ENCODE measurements around the gene CD209. TPM values are rescaled to one million over a fixed set of nuclear protein-coding genes. Genes with fewer than 3 reads are reported as not detected.

CD209 gene
- total RNA-seq, 1 donor from 2014 or later: not detected

DNA sequence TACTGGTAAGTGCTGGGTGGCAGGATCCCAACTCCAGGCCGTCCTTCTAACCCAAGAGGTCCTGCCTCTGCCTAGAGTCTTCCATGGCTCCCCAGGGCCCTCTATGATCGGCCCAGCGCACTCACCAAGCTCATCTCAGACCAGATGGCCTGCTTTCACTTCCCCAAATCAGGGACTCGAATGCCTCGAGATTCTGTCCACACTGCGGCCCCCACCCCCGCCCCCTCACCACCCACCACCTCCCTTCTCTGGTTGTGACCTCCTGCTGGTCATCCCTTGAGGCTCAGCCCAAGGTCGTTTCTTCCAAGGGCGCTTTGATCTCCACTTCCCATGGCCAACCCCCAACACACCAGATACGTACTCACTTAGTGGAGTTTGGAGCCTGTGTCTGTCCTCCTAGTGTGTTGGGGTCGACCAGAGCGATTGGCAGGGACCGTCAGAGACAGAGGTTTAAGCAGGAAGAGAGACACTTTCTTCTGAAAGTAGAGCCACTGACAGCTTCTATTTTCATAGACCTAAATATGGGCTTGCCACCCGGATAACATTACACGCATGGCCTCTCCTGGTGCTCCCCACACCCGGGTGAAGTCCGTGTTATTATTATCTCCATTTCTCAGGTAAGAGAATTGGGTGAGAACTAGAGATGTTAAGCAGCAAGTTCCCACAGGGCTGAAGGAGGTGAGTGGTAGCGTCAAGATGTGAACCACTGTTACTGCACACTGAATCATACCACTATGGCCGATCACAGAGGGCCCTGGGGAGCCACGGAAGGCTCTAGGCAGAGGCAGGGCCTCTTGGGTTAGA lies 45.5 kb downstream of the CD209 start, which contains the start of gene FCER2:
TSS of gene FCER2 (minus strand) at position 478 of the 804 bp plus-strand sequence. CDS start 2,371 bp downstream, outside the sequence.
- no peaks in the 10 kb centered on the region for H3K9me3 Mint-ChIP-seq (ENCODE audit: low read depth)
- H3K4me3 Mint-ChIP-seq (ENCODE audit: unreplicated experiment): no peak within 1 kb of the TSS
- DNase-seq (ENCODE audit: low spot score): no peak
- no peak within 1 kb of the TSS for H3K27ac Mint-ChIP-seq (ENCODE audit: unreplicated experiment)
- TF ChIP-seq, protein P1, sequence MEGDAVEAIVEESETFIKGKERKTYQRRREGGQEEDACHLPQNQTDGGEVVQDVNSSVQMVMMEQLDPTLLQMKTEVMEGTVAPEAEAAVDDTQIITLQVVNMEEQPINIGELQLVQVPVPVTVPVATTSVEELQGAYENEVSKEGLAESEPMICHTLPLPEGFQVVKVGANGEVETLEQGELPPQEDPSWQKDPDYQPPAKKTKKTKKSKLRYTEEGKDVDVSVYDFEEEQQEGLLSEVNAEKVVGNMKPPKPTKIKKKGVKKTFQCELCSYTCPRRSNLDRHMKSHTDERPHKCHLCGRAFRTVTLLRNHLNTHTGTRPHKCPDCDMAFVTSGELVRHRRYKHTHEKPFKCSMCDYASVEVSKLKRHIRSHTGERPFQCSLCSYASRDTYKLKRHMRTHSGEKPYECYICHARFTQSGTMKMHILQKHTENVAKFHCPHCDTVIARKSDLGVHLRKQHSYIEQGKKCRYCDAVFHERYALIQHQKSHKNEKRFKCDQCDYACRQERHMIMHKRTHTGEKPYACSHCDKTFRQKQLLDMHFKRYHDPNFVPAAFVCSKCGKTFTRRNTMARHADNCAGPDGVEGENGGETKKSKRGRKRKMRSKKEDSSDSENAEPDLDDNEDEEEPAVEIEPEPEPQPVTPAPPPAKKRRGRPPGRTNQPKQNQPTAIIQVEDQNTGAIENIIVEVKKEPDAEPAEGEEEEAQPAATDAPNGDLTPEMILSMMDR (IDR thresholded peaks at IDR 0.05): no peak
- H3K36me3 Mint-ChIP-seq (ENCODE audit: low read depth): no peaks in the 10 kb centered on the region
- no peaks in the 10 kb centered on the region for H3K4me1 Mint-ChIP-seq (ENCODE audit: low read depth)
- H3K27me3 Mint-ChIP-seq (ENCODE audit: low read depth): peaks cover 32% of the 10 kb centered on the region

DNA sequence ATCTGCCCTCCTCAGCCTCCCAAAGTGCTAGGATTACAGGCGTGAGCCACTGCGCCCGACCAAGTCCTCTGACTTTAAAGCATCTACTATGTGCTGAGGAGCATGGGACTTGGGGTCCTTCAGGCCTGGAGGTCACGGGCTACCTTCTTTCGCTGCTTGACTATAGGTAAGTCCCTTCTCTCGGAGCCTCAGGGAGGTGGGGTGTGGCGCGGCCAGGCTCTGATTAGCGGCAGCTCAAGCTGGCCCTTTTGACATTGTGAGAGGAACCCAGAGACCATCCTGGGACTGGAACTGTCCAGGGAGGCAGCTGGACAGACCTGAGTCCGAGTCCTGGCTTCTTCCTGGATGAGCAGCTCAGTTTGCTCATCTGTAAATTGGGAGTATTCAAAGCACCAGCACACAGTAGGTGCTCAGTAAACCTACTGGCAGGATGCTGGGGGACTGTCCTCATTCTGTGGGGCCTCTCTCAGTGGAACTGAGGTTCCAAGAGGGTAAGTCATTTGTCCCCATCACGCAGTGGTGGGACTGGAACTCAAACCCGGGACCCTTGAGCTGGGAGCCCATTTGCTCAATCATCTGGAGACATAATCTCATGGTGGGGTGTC lies 46.2 kb downstream of the CD209 start:
- H3K9me3 Mint-ChIP-seq (ENCODE audit: low read depth): no peaks in the 10 kb centered on the region
- H3K27me3 Mint-ChIP-seq (ENCODE audit: low read depth): peaks cover 30% of the 10 kb centered on the region
- TF ChIP-seq, protein P1 (IDR thresholded peaks at IDR 0.05): no peak
- H3K36me3 Mint-ChIP-seq (ENCODE audit: low read depth): no peaks in the 10 kb centered on the region
- no peak overlapping the region for H3K27ac Mint-ChIP-seq (ENCODE audit: unreplicated experiment)
- H3K4me1 Mint-ChIP-seq (ENCODE audit: low read depth): no peaks in the 10 kb centered on the region
- DNase-seq (ENCODE audit: low spot score): no peak
- H3K4me3 Mint-ChIP-seq (ENCODE audit: unreplicated experiment): no peak overlapping the region

DNA sequence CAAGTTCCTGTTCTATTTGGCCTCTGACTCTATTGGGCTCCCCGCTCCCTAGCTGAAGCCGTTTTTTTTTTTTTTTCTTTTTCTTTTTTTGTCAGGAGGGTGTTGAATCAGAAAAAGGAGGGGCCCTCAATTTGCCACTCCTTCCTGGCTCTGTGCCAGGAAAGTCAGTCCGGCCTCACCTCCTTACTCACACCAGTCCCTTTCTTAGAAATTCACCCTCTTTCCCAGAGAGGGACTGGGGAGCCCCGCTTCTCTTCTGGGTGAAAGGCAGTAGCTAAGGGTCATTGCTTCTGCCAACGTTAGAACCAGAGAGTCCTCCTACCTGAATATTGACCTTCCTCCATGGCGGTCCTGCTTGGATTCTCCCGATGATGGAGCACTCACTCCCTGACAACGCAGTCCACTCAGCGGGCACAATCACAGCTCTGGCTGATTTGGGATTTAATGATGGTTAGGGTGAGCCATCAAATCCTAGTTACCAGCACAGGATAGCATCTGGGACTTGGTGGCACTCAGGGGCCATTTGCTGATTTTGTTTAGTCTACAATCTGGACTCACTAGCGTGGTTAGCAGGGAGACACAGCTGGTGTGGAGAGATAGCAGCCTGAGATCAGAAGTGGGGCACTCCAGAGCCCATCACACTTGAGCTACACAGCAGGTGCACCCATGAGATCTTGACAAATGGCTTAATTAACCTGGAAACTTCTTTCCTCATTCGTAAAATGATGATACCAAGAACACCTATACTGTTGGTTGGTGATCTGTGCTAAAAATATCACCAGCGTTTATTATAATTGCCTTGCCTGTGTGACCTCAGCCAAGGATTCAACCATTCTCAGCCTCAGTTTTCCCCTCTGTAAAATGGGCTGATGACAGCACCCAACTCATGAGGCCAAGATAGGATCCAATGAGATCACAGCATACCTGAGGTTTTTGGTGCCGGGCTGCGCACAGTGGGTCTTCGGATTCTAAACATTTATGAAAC lies 47.6 kb downstream of the CD209 start:
- Mint-ChIP-seq H3K27ac (ENCODE audit: unreplicated experiment) (no peak overlapping the region), H3K4me3 (ENCODE audit: unreplicated experiment) (no peak overlapping the region), H3K27me3 (ENCODE audit: low read depth) (peaks cover 27% of the 10 kb centered on the region), H3K4me1 (ENCODE audit: low read depth) (no peaks in the 10 kb centered on the region), H3K36me3 (ENCODE audit: low read depth) (no peaks in the 10 kb centered on the region), H3K9me3 (ENCODE audit: low read depth) (no peaks in the 10 kb centered on the region)
- TF ChIP-seq, protein P1 (IDR thresholded peaks at IDR 0.05): no peak
- DNase-seq (ENCODE audit: low spot score): no peak

DNA sequence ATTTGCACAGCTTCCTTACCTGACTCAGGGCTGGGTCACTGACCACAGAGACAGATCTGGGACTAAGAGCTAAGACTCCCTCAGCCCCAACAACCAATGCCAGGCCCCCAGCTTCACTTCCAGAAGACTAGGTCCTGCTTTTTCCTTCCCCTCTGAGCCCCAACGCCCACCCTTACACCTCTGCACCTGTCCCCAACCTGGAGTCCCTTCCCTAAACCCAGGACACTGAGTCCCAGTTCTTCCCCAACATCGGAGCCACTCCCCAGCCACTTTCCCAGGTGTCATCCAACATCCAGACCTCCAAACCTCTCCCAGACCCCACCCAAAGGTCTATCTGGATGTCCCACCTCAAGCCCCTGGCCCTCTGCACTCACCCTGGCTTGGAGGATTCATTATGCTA lies 48.3 kb downstream of the CD209 start:
- DNase-seq (ENCODE audit: low spot score): no peak
- peaks cover 27% of the 10 kb centered on the region for H3K27me3 Mint-ChIP-seq (ENCODE audit: low read depth)
- no peaks in the 10 kb centered on the region for H3K9me3 Mint-ChIP-seq (ENCODE audit: low read depth)
- TF ChIP-seq, protein P1 (IDR thresholded peaks at IDR 0.05): no peak
- no peaks in the 10 kb centered on the region for H3K4me1 Mint-ChIP-seq (ENCODE audit: low read depth)
- no peak overlapping the region for H3K27ac Mint-ChIP-seq (ENCODE audit: unreplicated experiment)
- H3K36me3 Mint-ChIP-seq (ENCODE audit: low read depth): no peaks in the 10 kb centered on the region
- H3K4me3 Mint-ChIP-seq (ENCODE audit: unreplicated experiment): no peak overlapping the region

DNA sequence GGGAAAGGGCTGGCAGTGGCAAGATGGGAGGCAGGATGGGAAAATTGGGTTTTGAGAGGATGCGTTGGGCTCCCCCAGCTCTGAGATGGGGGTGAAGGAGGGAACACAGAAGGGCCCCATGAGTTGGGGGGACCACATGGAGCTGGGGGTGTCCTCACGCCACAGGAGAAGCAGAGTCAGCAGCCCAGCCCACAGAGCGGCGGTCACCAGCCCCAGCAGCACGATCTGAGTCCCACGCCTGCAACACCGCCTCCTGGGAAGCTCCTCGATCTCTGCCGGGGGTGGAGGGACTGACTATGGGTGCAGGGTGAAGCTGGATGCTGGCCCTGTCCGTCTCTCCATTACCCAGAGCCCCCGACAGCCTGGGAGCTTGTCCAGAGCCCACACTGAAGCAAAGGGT lies 48.8 kb downstream of the CD209 start:
- Mint-ChIP-seq H3K4me3 (ENCODE audit: unreplicated experiment) (no peak overlapping the region), H3K27me3 (ENCODE audit: low read depth) (peaks cover 27% of the 10 kb centered on the region), H3K27ac (ENCODE audit: unreplicated experiment) (no peak overlapping the region), H3K4me1 (ENCODE audit: low read depth) (no peaks in the 10 kb centered on the region), H3K36me3 (ENCODE audit: low read depth) (no peaks in the 10 kb centered on the region), H3K9me3 (ENCODE audit: low read depth) (no peaks in the 10 kb centered on the region)
- DNase-seq (ENCODE audit: low spot score): no peak
- TF ChIP-seq, protein P1 (IDR thresholded peaks at IDR 0.05): no peak

All from chondrocyte (in vitro differentiated cells).